NCI-H187 treated with DMSO at 0.1 percent for 48 hours (cell line): Measurements from ENCODE around the gene MAD1L1.

Source experiments
- DNase-seq: peaks from one replicate; lab custom pipeline; 2025; lab: John Stamatoyannopoulos, UW

The MAD1L1 gene

DNA sequence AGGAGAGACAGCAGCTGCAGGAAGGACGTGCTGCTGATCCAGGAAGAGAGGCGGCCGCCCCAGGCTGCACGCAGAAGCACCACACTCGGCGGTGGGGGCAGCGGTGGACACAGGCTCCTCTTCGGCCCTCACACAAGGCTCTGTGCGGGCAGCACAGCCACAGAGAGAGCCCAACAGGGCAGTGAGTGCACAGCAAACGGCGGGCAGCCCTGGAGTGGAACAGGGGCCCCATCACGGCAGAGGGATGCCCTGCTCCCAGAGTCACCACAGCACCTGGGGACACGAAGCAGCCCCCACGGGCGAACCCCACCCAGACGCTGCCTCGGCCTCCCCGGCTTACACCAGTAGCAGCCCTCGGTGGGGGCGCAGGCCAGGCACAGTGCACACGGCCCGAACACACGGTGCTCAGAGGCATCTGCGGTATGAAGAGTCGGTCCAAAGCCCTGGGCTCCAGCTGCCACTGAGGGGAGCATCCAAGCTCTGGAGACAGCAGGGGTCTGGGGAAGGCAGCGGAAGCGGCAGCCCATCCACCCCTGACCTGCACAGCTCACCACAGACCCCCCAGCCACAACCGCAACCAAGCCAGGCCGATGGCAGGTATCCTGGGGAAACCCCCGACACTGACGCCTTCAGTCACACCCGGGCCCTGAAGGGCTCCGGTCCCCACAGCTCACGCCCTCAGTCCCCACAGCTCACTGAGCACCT is 26.1 kb upstream of the MAD1L1 start:
- DNase-seq: no peak

DNA sequence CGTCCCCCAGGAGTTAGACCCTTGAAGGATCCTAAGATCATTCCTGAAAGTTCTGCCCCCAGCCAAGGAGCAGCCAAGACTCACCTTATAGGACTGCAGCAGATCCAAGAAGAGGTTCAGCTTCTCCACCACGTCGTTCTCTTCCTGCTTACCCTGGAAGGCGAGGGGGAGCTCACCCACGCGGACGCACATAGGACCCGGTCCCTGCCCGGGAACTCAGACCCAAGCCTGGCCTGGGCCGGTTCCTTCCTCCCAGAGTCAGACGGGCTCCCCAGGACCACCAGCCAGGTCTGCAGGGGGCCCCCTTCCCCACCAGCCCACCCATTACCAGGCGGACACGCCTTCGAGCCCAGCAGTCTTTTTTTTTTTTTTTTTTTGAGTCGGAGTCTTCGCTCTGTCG is 24.9 kb upstream of the MAD1L1 start:
- DNase-seq: no peak

DNA sequence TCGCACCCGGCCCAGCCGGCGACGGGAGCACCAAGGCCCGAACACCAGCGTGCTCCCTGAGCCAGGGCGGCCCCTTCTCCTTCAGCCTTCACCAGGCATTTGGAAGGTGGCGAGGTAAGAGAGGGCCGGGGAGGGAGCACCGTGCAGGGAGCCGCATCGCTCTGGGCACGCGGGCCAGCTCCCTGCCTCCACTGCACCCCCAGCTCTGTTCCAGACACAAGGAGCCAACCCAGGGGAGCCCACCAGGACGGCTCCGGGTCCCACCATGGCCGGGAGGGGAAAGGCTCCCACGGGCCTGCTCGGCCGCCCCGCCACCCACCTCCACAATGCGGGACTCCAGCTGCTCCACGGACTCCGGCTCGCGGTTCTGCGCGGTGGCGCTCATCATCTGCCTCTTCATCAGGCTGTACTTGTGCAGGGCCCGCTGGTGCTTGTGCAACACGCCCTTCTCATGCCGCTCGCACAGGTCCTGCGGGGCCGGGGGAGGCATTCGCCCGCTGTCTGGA is 24.4 kb upstream of the MAD1L1 start:
- no peak for DNase-seq

DNA sequence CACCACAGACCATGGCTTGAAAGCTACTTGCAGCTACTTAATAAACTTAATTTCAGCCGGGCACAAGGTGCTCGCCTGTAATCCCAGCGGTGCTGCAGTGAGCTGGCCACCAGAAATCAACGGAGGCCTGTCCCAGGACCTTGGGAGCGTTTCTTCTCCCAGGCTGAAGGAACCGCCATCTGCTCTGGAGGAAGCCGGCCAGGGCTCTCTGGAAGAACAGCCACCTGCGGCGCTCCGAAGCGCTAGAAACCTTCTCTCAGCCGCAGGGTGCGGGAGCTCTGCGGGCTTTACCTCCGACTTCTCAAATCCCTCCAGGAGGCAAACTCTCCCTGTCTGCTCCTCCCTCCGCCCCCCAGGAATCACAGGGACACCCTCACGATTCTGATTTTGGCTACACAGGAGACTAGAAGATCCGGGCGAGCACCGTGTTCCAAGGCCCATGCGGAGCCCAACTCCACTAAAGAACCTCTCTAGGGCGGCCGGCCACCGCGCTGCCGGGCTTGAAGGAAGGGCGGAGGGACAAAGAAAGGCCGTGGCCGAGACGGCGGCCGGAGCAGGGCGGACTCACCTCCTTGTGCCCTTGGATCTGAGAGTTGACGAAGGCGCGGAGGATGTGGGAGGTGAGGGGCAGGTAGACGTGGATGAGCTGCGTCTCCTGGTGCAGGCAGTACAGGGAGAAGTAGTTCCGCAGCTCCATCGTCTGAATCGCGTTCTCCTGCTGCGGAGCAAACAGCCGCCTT is 23.7 kb upstream of the MAD1L1 start:
- no peak for DNase-seq

DNA sequence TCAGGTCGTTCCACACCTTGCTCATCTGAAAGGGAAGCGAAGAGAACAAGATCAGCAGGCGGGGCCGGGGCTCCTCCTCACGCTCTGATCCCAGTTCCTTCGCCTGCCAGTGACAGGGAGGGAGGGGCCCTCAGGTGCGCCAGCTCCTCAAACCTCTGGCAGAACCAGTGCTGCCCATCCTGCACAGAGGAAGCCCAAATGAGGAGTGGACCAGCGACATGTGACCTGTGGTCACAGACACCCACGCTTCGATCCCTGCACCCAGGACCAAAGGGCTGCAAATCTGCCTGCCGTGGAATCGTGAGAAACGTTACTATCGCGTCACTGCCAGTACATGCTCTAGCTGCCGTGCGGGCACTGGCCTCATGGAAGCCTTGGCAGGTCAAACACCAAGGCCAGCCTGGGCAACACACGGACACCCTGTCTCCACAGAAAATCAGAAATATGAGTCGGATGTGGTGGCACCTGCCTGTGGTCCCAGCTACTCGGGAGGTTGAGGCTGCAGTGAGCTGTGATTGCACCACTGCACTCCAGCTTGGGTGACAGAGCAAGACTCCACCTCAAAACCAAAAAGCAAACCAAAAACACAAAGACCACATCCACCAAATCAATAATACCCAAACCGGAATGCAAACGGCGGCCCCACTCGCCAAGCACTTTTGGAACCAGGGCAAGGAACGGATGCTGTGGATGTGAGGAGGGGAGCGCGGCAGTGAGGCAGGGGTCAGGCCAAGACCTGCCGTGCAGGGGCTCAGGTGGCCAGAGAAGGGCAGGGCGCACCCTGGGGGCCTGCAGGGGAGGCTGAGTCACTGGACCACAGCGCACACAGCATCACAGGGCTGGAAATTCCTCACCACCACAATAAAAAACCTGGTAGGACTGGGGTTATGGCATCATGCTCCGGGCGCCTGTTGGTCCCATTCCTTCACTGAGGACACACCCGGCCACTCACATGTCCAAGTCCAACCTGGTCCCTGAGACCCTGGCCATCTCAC is 22.7 kb upstream of the MAD1L1 start:
- DNase-seq: no peak

DNA sequence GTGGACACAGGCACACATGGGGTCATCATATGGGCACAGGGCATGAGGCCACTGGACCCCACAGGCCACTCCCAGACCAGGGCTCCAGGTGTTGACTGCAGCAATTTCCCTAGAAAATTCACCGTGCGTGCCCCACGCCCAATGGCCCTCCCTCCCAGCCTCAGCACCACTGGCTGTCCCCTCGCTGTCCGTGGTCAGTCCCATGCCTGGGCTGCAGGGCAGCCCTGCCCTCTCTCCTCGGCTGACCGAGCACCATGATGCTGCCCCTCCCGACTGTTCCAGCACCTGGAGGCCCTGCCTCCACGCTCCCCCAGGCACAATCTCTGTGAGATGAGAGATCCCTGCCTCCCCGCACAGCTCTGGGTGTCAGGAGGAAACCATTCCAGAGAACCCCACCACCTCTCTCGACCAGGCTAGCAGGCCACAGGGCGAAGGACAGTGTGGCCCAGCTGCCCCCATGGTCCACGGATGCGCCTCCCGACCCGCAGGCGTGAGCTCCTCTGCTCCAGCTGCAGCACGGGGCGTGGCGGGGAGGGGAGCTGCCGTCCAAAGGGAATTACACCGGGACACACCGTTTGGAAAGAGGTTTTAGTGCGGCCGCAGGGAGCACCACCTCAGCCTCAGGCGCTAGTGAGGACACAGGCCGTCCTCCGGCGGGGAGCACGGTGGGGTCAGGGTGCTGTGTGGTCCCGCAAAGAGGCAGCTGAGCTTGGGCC is 21.8 kb upstream of the MAD1L1 start:
- no peak for DNase-seq

DNA sequence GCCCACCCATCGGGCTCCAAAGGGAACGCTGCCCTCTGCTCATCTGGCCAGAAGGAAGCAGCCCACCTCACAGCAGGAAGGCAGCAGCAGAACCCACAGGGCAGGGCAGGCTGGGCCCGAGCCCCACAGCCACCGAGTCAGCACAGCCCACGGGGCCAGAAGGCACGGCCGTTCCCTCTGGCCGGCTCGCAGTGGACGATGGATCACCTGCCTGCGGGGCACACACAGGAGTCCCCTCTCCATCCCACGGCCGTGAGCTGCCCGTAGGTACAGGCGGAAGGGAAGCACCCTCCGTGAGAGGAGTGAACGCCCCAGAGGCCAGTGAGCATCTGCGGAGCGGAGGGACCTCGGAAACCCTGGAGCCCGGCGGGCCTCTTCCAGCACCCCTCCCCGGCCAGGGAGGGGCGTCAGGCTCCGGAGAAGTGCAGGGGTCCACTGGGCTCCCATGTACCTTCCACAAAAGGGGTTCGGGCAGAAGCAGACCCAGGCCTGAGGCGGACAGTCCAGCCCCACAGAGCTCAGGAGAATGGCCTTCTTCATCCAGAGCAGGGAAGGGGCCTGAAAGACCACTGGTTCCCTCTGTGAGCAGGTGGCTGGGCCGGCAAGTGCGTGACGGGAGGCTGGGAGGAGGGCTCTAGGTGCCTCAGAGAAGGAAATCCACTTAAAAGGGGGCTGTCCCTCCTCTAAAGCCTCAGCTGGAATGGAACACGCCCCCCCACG is 20.9 kb upstream of the MAD1L1 start:
- no peak for DNase-seq

DNA sequence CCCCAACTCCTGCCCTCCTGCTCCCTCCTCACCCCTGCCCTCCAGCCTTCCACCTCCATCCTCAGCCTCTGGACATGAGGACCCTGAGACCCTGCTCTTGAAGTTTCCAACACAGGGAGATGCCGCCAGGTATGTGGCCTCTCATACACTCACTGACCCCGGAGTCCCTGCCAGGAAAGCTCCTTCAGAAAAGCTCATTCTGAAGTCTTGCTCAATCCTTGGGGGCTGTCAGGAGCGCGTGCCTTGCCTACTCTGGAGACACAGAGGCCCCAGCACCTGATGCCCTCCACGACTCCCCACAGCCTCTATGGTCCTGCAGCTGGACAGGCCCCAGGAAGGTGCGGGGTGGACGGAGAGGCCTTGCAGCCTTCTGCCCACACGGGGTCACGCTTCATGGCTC is 20.3 kb upstream of the MAD1L1 start:
- no peak for DNase-seq

DNA sequence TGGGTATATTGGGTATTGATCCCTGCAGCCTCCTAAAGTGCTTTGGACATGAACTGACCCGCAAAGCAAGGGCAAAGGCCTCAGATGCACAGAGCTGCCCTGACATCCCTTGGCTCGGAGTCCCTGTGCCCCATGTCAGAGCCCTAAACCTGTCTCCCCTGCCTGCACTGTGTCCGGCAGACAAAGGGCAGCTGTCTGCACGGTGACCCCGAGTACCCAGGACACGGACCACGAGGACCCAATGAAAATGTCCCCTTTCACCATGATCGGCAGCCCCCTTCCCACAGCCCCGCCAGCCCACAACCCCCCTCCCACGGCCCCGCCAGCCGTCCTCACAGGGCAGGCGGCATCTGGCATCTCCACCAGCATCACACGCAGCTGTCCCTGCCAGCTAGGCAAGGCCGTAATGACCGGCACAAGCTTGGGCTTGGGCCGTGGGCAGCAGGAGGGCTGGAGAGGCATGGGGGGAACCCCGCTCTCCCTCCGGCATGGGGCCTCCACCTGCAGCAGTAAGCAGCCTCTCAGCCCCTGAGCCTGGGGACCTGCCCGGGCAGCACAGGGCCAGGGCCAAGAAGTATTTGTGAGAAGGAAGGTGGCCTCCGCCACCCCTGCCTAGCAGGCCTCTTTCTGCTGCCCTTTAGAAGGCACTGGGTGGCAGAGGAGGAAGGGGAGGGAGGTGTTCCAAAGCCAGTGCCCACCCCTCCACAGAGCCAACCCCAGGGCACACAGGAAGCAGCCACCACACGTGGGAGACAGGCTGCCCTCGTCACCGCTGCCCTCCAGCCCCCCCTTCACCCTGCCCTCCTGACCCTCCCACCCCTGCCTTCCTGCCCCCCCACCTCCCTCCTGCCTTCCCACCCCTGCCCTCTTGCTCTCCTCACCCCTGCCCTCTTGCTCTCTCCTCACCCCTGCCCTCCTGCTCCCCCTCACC is 19.4 kb upstream of the MAD1L1 start:
- no peak for DNase-seq

DNA sequence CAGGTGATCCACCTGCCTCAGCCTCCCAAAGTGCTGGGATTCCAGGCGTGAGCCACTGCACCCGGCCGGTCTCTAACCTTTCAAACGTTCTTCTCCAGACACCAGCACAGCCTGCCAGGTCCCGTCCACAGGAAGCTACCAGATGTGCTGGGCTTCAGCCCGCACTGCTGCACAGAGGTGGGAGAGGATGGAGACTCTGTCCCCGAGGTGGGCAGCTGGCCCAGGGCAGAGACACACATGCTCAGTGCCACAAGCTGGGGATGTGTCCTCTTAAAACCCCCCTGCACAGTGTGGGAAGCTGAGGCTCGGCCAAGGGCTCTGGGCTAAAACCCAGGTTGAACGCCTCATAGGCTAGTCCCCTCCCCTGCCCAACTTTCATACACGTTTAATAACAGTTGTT is 18.6 kb upstream of the MAD1L1 start:
- DNase-seq: no peak

DNA sequence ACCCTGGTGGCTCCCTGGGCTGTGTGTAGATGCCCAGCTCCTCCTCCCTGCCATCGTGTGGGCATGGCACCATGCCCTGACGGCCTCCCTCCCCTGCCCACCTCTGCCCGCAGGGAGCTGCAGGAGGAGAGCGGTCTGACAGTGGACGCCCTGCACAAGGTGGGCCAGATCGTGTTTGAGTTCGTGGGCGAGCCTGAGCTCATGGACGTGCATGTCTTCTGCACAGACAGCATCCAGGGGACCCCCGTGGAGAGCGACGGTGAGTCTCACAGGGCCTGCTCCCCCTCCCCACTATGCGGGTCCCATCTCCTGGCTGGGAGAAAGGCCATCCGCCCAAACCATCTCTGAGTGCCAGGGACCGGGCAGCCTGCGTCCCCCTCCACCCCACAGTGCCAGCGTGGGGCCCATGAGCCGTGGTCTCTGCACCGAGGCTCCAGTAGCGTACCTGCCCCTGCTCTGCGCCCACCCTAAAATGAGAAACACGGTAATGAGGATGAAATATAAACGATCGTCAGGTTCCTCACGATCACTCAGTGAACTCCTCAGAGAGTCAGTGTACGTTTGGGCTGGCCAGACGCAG is 17.1 kb upstream of the MAD1L1 start:
- DNase-seq: no peak

DNA sequence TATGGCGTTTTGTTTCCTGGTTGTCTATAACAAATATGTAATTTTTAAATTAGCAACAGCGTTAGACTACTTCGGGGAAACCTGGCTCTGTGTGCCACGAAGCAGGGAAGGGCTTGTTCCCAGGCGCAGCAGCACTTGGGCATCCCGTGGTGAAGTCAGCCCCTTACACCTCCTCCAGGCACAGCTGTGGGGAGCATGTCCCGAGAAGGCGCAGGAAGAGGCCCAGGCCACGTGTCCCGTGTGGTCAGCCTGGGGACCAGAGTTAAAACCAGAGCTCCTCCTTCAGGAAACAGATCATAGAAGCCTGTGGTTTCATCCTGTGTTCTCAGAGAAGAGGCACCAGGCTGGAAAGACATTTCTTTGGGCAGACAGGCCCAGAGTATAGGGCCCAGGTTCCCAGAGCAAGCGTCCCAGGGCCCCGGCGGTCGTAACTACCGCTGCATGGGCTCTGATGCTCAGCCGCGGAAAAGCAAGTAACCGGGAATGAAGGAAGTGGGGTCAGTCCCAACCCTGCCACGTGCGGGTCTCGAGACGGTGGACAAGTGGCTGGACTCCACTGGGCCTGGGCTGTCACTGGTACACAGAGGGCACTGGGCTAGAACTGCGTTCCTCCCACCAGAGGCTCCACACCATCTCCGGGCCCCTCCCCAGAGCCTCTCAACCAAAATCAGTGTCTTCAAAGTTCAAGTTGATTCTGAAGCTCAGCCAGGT is 16.4 kb upstream of the MAD1L1 start:
- DNase-seq: no peak

DNA sequence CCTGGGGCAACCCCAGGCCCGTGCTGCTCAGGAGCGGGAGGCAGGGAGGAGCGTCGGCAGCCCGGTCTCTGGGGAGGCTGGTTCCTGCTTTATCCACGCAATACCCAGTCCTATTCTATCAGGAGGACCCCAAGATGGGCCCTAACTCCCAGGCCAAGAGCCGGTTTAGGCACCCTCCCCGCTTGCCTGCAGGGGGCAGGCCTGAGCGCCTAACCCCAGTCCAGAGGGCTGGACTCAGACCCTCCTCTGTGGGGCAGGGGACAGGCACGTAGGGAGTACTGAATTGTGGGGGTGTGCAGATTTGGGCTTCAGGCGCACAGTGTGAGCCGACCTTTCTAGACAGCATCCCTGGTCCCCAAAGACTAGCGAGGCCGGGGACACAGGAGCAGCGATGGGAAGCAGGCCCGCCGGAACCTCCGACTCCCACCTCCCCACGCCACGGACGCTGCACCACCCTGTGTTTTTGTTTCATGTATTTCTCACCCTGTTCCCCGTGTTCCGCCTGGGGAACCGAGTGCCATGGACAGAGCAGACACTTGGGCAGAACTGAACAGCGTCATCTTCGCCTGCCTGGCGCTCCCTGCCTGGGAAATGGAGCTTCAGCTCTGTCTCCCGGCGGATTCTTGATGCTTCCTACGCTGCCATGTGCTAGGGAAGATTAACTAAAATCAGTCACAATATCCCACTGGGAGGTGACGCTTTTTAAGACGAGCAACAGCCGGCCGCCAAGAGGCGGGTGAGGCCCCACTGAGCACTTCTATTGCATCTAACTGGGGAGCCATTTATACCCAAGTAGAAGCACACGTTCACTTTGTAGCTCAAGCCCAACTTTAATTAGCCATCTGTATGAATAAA is 14.6 kb upstream of the MAD1L1 start:
- DNase-seq: no peak

DNA sequence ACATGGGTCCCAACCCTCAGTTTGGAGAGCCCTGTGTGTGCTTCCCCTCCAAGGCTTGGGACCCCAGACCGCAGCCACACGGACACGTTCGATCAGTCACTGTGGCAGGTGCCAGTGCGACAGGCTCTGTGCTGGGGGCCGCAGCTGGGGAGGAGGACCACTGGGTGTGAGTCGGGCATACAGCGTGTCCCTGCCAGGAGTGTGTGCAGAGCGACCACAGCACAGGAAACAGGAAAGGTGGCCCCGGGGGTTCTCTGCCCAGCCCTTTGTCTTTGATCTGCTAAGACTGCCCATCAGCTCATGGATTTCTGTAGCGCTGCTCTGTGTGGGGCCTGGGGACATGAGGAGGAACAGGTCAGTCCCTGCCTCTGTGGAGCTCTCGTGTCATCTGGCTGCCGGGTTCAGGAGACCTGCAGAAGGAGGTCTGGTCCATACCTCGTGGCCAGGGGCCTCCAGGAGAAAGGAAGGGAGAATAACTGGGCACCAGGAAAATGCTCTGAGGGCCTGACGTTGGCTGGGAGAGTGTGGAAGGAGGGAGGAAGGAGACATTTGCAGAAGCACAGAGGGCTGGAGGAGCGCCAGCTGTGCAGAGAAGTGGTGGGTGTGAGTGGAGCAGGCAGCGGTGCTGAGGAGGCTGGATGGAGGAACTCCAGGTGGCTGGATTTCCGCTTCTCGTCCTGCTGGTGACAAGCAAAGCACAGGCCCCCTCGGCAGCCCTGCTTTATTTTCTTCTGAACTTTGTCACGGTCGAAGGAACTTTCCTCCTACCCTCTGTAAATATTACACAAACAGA is 13.3 kb upstream of the MAD1L1 start:
- no peak for DNase-seq

DNA sequence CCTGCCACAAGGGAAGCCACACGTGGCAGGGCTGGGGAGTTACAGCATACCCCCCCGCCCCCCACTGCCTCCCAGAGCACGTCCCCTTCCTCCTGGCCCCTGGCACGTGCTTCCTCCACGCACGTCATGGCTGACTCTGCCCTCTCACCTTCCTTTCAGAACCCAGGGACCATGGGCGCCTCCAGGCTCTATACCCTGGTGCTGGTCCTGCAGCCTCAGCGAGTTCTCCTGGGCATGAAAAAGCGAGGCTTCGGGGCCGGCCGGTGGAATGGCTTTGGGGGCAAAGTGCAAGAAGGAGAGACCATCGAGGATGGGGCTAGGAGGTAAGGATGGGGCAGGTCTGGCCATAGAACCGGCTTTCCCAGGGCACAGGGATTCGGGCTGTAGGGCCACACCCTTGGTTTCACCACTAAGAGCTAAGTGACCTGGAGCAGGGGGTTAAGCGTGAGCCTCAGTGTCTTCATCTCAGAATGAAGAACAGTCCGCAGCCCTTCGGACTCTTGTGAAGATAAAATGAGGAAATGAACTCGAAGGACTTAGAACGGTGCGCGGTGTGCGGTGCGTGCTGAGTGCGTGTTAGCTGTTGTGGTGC is 11.8 kb upstream of the MAD1L1 start:
- no peak for DNase-seq

DNA sequence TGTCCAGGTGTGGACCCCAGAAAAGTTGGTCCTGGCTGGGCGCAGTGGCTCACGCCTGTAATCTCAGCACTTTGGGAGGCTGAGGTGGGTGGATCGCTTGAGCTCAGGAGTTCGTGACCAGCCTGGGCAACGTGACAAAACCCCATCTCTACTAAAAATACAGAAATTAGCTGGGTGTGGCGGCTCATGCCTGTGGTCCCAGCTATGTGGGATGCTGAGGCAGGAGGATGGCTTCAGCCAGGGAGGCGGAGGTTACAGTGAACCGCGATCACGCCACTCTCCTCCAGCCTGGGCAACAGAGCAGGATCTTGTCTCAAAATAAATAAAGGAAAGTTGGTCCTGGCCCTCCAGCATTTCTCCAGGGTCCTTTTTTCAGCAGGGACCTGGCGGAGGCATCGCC is 10.7 kb upstream of the MAD1L1 start:
- DNase-seq: no peak
